ENCODE results near the gene ACSF2.
A peak's percentile ranks its signal among the peaks of the same experiment; 100 is the strongest.
"Not testable (repeated sequence)": the region's sequence is repeated elsewhere in the genome, so short reads cannot be mapped to it uniquely, and the experiment has no call there.

The ACSF2 gene, protein sequence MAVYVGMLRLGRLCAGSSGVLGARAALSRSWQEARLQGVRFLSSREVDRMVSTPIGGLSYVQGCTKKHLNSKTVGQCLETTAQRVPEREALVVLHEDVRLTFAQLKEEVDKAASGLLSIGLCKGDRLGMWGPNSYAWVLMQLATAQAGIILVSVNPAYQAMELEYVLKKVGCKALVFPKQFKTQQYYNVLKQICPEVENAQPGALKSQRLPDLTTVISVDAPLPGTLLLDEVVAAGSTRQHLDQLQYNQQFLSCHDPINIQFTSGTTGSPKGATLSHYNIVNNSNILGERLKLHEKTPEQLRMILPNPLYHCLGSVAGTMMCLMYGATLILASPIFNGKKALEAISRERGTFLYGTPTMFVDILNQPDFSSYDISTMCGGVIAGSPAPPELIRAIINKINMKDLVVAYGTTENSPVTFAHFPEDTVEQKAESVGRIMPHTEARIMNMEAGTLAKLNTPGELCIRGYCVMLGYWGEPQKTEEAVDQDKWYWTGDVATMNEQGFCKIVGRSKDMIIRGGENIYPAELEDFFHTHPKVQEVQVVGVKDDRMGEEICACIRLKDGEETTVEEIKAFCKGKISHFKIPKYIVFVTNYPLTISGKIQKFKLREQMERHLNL

DNA sequence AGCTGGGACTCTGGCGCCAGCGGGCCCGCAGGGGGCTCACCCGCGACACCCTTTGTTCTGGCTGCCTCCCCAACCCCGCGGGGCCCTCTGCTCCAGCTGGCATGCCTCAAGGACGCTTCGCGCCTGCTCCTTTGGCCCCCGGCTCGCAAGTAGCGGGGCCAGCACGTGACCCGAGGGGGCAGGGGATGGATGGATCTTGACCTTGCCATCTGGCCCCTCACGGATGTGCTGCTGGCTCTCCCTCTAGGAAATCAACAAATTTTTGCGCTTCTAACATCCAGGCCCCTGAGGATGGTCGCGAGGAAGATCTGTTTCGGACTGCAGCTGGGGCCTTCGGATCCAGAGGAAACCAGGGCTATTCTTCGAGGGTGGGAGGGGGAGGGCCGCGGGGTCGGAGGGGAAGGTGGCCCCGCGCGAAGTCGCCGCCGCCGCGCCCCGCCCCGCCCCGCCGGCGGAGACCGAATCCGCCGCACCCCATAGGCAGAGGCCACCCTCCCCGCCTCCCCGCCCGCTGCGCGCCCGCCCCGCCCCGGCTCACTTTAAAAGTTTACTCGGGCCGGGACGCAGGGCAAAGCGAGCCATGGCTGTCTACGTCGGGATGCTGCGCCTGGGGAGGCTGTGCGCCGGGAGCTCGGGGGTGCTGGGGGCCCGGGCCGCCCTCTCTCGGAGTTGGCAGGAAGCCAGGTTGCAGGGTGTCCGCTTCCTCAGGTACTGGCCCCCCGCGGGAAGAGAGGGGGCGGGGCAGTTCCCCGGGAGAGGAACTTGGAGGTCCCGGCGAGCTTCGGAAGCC is at the start of gene ACSF2:
Gene ACSF2, plus strand, starts transcription at position 537 of the 790 bp plus-strand sequence. Its CDS starts 44 bp downstream, at position 581.
- peak; percentile 70 for DNase-seq

DNA sequence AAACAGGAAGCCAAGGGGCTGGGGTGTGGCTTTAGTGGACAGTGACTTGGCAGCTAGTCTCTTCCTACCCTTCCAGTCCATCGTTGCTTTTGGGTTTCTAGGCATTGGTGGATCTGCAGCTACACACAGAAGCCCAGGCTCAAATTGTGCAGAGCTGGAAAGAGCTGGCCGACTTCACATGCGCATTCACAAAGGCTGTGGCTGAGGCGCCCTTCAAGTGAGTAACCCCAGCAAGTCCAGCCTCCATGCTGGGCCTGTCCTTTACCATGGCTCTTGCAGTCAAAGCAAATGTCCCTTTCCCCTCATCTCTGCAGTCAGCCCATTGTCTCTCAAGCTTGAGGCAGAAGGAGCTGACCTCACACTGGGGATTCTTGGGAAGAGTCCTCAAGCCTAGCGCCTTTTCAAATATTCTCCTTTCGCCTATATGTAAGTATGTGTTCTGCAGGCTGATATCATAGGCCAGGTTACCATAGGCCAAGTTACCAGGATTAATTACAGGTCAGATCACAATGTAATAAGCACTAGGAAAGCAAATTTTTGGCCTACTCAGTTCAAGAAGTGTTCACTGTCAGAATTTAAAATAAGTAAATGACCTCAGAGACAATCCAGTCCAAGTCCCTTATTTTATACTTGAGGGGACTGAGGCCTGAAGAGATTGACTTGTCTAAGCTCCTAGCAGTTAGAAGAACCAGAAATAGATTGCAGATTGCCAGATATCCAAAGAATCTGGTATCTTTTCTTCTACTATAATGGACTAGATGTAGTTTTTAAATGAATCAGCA is 46.5 kb upstream of the ACSF2 start:
- DNase-seq = no peak

DNA sequence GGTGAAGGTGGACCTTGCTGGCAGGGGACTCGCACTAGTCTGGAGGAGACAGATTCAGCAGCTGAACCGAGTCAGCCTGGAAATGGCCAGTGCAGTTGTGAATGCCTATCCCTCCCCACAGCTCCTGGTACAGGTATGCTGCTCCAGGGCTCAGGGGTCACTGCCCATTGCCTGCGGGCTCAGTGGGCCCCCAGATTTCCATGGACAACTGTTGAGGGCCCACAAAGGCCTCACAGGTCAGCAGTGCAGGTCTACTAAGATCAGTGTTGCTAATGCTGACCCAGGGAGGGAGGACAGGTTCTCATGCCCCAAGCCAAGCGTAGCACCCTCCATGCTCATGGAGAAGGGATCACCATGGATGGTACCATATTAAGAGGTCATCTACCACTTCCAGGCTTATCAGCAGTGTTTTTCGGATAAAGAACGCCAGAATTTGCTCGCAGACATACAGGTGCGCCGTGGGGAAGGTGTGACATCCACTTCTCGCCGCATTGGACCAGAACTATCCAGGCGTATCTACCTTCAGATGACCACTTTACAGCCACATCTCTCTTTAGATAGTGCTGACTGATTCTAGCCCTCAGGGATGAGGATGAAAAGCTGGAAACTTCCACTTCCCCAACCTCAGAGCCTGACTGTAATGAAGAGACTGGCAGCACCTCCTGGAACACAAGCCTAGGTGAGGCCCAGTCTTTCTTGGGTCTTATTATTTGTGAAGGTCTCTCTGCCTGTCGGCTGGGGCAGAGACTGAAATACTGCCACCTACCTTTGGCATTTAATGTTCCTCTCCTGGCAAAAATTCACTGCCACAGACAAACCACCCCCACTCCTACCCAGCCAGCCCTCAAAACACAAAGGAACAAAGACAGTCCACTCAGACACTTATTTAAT is 45.4 kb upstream of the ACSF2 start:
- no peak for DNase-seq

DNA sequence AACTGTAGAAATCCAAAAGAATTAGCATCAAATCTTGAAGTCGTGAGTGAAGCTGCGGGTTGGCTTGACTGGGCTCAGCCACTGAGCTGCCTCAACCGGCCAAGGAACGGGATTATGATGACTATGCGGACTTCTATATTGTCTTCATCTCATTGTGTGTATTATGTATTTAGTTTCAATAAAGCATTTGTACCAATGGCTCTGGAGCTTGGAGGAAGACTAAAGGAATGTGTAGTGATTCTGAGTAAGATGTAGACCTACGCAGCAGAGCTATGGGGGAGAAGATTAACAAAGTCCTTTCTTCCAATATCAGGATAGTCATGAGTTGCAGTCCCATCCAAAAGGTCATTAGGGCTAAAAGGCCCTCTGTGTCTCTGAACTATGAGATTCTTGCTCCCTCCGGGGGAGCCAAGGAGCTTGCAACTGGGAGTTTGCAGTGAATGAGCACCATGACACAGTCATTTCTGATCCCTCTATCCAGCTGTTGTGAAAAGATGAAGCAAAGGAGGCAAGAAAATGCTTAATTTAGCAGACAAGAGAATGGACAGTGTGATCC is 44.7 kb upstream of the ACSF2 start:
- no peak for DNase-seq

DNA sequence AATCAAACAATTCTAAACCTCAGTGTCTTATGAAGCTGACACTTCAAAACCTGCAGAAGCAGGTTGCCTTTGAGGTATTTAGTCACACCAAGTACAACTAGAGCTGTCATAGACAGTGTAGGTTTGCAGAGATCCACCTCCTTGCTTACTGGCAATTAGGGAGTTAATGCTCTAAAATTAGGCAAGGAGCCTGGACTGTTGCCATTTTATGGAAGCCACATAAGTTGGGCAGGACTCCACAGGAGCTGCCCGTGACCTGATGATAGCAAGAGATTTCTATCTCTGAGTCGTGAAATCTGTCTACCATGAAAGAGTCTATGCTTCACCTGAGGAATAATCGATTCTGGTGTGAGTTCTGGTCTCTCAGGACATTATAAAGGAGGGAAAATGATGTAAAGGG is 44.1 kb upstream of the ACSF2 start:
- no peak for DNase-seq

DNA sequence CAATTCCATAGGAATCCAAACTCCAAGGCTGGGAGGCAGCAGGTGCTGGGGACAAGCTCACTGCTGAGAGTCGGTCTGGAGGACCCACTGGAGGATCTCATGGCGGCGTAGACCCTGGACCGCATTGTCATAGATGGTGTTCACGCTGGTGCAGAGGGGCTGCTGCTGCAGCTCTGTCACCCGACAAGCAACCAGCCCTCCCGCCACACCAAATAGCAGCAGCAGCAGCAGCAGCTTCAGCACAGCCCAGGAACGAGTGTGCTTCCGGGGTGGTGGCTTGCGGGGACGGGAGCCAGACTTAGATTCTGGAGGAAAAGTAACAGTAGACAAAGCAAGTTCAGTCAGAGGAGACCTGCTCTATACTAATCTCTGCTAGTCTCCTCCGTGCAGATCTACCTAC is 43.1 kb upstream of the ACSF2 start:
- DNase-seq = no peak

DNA sequence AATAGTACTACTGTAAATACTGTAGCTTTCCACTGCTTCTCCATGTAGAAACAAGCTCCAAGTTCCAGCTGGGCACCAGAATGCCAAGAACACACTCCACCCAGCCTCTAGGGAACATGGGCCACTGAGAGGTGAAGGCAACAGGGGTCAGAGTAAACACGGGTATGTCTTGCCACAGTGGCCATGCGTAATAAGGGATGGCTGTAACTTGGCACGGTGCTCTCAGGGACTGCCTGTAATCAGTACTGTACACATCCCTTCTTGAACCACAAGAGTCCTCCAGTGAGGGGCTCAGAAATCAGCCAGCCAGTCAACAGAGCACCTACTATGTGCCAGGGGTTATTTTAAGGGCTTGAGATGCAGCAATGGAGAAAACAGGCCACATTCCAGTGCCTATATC is 39.5 kb upstream of the ACSF2 start:
- DNase-seq = no peak

DNA sequence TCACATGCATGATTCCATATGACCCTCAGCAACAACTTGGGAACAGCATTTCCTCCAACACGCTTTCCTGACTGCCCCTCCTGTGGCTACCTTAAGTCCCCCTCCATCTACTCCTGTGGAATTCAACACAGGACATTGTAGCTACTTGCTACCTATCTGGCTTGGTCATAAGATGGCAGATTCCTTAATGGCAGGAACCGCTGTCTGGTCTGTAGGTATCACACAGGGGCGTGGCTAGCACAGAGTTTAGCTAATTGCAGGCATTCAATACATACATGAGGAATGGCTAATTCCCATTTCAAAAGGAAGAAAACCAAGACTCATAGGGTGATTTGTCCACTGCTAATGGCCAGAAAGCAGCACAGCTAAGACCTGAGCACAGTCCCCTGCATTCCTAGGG is 37.3 kb upstream of the ACSF2 start:
- DNase-seq = no peak

DNA sequence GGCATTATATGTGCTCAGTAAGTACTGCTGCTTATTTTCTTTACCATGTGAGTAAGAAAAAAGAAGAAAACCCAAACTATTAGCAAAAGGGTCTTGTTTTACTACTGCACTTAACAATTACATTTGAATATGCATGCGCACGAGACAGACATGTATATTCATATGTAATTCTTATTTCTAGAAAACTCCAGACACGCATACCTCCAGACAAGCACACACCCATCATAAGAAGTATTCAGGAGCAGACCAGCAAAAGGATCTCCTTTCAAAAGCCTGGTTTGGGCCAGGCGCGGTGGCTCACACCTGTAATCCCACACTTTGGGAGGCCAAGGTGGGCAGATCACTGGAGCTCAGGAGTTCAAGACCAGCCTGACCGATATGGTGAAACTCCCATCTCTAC is 36.5 kb upstream of the ACSF2 start:
- DNase-seq = no peak

DNA sequence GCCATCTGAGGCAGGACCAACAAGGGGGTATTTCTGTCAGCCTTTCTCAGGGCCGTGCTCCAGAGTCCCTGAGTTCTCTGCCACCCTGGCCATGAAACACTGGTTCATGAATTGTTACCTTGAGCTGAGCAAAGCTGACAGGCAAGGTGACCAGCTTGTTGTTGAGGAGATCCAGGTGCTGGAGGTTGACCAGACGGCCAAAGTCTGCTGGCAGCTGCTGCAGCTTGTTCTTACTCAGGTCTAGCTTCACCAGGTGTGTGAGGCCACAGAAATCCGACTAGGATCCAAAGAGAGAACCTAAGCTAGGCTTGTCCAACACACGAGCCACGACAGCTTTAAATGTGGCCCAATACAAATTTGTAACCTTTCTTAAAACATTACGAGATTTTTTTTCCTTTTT is 33.4 kb upstream of the ACSF2 start:
- DNase-seq = no peak

DNA sequence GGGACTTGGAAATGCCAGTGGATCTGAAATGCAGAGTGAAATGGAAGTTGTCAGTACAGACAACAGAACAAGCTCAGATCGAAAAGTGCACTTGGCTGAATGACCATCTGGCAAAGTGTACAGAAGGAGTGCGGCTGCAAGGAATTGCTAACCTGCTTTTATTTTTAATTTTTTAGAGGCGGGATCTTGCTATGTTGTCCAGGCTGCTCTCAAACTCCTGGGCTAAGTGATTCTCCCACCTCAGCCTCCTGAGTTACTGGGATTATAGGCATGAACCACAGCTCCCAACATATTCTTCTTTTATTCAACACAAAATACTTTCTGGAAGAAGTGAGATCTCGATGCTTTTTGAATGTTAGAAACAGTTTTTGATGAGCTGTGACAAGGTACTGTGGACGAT is 32.3 kb upstream of the ACSF2 start:
- no peak for DNase-seq

DNA sequence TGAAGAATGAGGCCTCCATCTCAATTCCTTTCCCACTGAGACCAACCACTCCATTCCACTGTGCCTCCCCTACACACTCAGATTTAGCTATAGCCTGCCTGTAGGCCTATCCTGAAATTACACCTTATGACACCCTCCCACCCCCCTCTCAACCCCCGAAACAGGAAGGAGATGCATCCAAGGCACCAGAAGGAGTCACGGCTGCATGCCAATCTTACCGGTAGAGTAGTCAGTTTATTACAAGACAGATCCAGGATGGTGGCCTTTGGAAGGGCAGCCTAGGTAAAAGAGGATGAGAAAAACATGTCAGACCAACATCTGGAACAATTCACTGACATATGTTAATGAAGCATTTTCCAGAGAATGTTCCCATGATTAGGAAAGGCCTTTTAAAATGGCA is 31.3 kb upstream of the ACSF2 start:
- DNase-seq = no peak

DNA sequence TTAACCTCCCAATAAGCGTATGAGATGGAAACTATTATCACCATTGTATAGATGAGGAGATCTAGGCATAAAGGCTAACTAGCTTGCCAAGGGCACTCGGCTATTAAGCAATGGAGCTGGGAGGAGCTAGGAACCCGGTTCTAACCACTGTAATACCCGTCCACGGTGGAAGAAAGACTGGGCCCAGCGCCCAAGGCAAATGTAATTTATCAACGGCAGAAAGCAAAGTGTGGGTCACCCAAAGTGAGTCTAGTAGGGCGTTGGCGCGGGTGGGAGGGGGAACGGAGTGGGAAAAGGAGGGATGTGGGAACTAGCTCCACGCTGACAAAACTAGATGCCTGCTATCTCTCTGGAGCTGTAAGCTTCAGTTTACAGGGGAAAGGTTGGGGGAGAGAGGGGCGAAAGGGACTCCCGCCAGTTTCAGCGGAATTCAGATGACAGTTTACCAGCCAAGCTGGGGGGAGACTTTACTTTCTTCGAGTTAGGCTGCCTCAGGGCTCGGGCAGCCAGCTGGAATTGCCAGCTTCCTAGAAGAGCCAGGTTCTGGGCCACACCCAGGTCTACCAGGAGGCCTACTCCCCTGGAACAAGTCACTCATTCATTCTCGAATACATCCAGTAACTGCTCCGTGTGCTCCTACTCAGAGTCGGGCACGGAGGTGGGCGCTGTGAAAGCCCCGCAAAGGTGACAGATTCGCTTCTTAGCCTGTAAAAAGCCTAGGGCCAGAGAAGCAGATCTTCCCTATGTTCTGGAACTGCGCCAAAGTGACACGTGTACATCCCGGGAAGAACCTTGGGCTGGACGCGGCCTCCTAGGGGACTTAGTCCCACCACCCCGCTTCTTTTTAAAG is 29.5 kb upstream of the ACSF2 start:
- DNase-seq = peak; percentile 36

DNA sequence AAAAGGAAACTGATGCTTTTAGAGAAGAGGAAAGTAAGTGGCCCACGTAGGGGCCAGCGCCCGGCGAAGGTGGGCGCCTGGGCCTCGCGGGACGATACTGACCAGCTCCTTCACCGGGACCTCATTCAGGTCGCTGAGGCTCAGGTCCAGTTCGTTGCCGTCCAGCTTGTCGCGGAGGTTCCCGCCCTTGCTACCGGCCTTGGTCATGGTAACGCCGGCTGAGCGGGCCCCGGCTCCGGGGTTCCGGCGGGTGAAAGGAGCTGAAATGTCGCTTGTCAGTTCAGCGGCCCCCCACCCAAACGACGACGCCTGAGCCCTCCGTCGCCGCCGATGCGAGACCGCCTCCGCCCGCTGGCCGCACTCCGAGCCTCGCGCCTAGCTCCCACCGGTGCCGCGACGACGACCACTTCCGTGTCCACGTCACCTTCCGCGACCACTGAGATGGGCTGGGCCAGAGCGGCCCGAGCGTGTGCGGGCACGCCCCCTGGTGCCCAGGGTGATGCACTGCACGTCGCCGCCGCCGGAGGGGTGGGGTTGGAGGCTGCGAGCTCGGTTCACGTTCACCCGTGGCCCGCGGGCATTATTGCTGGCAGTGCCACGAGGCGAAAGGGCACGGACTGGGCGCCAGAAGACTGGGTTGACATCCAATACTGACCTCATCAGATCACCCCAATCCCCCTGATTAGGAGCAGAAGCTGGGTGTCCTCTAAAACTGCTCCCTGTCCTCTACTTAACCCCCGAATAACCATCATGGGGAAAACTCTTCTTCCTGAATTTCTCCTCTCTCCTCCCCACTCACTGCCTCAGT is 28.7 kb upstream of the ACSF2 start, which contains the start of gene LRRC59:
Gene LRRC59, minus strand, starts transcription at position 413 of the 808 bp plus-strand sequence. Its CDS starts 206 bp downstream, at position 207.
- DNase-seq = peak; percentile 91

DNA sequence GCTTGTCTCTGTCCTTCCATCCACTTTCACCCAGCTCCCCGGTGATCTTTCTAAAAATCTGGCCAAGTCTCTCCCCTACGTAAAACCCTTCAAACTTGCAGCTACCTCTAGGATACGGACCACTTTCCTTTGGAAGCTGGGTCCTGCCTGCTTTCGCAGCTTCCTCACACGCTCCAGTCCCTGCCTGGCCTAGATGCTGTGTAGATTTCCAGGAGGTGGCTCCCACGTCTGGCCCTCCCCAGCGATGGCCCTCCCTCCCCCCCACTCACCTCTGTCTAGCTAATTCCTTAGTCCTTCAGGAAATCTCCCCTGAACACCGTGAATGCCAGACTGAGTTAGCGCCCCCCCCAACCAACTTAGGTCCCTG is 28.1 kb upstream of the ACSF2 start:
- no peak for DNase-seq

DNA sequence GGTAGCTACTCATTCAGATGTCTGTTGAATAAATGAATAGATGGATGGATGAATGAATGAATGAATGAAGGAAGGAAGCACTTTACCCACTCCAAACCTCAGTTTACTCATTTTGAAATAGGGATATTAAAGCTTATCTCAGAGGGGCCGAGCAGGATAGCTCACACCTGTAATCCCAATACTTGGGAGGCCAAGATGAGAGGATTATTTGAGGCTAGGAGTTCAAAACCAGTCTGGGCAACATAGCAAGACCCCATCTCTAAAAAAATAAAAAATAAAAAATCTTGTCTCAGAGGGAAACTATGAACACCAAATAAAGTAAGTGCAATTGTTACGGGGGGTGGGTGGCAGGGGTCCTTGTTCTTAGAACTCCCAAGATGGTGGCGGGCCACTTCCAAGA is 27.3 kb upstream of the ACSF2 start:
- DNase-seq = not testable (repeated sequence)

DNA sequence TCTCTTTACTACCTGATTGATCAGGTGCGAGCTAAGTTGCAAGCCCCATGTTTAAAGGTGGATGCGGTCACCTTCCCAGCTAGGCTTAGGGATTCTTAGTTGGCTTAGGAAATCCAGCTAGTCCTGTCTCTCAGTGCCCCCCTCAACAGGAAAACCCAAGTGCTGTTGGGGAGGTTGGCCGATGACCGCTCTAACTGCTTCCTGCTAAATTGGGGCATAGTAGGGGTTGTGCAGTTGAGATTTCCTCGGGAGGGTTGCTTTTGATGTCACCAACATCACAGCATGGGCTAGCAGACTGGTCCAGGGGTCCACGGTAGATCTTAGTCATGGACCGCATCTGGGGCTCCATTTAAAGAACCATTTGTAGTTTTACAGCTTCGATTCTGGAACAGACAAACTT is 26.4 kb upstream of the ACSF2 start:
- not testable (repeated sequence) for DNase-seq

DNA sequence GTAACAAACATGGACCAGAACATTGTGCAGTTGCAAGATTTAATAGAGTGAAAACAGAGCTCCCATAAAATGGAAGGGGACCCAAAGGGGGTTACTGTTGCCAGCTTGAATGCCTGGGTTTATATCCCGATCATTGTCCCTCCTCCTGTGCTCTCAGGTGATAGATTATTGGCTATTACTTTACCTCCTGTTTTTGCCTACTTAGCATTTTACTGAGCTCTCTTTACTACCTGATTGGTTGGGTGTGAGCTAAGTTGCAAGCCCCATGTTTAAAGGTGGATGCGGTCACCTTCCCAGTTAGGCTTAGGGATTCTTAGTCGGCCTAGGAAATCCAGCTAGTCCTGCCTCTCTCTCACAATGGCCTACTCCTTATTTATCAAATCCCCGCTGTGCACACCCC is 20.7 kb upstream of the ACSF2 start:
- DNase-seq = not testable (repeated sequence)

DNA sequence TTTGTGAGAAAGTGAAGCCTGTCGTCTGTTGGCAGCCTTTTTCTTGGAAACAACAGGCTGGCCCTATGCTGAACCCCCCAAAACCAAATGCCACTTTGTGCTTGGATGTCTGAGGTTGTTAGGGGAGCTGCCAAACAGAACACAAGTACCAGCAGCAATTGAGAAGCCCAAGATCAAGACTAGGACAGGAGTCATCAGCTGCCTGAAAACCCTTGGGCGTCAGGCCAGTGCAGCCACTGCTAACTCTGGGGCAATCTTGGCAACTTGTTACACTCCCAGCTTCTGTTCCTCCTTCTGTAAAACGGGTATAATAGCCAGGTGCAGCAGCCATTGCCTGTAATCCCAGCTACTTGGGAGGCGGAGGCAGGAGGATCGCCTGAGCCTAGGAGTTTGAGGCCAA is 19.4 kb upstream of the ACSF2 start:
- no peak for DNase-seq

DNA sequence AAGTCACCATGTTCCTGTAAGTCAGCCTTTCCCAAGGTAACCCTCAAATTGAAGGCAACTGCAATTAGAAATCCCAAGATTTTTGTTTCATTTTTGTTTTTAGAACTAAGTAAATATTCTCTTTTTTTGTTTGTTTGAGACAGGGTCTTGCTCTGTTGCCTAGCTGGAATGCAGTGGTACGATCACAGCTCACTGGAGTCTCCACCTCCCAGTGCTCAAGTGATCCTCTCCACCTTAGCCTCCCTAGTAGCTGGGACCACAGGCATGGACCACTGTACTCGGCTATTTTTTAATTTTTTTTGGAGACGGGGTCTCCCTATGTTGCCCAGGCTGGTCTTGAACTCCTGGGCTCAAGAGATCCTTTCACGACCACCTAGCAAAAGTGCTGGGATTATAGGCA is 18.1 kb upstream of the ACSF2 start:
- no peak for DNase-seq

Measured in activated naive CD4-positive, alpha-beta T cell treated with anti-CD3 and anti-CD28 coated beads, Interleukin-2, amount 50 U/mL, for 16 hours (primary cell).